RWPE1 (cell line): ENCODE measurements around the gene SLC4A8.

ENCODE experiments used
- CTCF ChIA-PET: fragments of 350-600 bp; sonication (Branson Sonifier 250); formaldehyde crosslinking; extraction: SDS; loops from one replicate; lab custom pipeline; 2021; lab: Yijun Ruan, JAX
- POLR2A ChIA-PET: fragments of 400-600 bp; formaldehyde crosslinking; extraction: SDS; loops from one replicate; lab custom pipeline; 2020; ENCODE audit warnings: antibody characterized with exemption; ENCODE audit not compliant: low non-redundant PET; lab: Yijun Ruan, JAX
- DNase-seq: peaks from one replicate; pipeline ENCODE4 v3.0.0; 2012; ENCODE audit warnings: low spot score
- H3K27ac ChIP-seq: fragments of 450-650 bp; 2 replicates; pipeline ENCODE4 v1.5.1; 2017
- TF ChIP-seq, protein P1 (sequence below): fragments of 450-650 bp; conservative IDR thresholded peaks from 2 replicates; pipeline ENCODE4 v1.5.1; 2017; ENCODE audit warnings: low read depth, mild to moderate bottlenecking

SLC4A8 gene

DNA sequence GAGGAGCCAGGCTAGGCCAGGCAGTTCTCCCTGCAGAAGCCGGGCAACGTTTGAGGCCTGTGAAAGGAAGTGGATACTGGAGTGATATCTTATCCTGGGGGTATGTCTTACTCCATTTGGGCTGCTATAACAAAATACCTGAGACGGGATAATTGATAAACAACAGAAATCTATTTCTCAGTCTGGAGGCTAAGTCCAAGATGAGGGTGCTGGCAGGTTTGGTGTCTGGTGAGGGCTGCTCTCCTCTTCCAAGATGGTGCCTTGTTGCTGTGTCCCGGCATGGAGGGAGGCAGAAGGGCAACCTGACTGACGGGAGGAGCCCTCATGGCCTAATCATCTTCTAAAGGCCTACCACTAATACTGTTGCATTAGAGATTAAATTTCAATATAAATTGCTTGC lies 17.8 kb upstream of the SLC4A8 start:
- POLR2A ChIA-PET, result no interaction called here
- H3K27ac ChIP-seq, result no peak overlapping the region
- TF ChIP-seq, protein P1, sequence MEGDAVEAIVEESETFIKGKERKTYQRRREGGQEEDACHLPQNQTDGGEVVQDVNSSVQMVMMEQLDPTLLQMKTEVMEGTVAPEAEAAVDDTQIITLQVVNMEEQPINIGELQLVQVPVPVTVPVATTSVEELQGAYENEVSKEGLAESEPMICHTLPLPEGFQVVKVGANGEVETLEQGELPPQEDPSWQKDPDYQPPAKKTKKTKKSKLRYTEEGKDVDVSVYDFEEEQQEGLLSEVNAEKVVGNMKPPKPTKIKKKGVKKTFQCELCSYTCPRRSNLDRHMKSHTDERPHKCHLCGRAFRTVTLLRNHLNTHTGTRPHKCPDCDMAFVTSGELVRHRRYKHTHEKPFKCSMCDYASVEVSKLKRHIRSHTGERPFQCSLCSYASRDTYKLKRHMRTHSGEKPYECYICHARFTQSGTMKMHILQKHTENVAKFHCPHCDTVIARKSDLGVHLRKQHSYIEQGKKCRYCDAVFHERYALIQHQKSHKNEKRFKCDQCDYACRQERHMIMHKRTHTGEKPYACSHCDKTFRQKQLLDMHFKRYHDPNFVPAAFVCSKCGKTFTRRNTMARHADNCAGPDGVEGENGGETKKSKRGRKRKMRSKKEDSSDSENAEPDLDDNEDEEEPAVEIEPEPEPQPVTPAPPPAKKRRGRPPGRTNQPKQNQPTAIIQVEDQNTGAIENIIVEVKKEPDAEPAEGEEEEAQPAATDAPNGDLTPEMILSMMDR, result no peak
- CTCF ChIA-PET, result no interaction called here
- DNase-seq, result no peak

GRCh38 chr12:51407604-51408003 lies 17.0 kb upstream of the SLC4A8 start:
- no peak overlapping the region for H3K27ac ChIP-seq
- ChIA-PET CTCF (interaction anchor here (0.6 to 1.0 kb wide), 2 partner anchors 14 to 30 kb away, joined by 3 to 4 read pairs; no protein-coding TSS in a partner anchor), POLR2A (no interaction called here)
- no peak for DNase-seq
- TF ChIP-seq, protein P1, result no peak

GRCh38 chr12:51409846-51410245 lies 14.8 kb upstream of the SLC4A8 start:
- ChIA-PET POLR2A (no interaction called here), CTCF (no interaction called here)
- no peak for DNase-seq
- H3K27ac ChIP-seq, result no peak overlapping the region
- TF ChIP-seq, protein P1, result no peak

GRCh38 chr12:51413149-51413548 lies 11.5 kb upstream of the SLC4A8 start:
- no peak for DNase-seq
- ChIA-PET POLR2A (no interaction called here), CTCF (interaction anchor here (0.5 kb wide), 1 partner anchor 386 kb away, joined by 3 read pairs; no protein-coding TSS in a partner anchor)
- TF ChIP-seq, protein P1, result no peak
- H3K27ac ChIP-seq, result no peak overlapping the region

DNA sequence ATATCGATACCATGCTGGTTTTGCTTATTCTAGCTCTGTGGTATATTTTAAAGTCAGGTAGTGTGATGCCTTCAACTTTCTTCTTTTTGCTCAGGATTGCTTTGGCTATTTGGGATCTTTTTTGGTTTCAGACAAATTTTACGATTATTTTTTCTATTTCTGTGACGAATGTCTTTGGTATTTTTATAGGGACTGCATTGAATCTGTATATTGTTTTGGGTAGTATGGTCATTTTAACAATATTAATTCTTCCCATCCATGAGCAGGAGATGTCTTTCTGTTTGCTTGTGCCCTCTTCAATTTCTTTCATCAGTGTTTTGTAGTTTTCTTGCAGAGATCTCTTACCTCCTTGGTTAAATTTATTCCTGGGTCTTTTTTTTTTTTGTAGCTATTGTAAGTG lies 10.8 kb upstream of the SLC4A8 start:
- no peak overlapping the region for H3K27ac ChIP-seq
- POLR2A ChIA-PET, result no interaction called here
- CTCF ChIA-PET, result interaction anchor here (0.6 kb wide), 1 partner anchor 26 kb away, joined by 3 read pairs; no protein-coding TSS in a partner anchor
- DNase-seq, result no peak
- TF ChIP-seq, protein P1, result no peak

- peak; percentile 53 for DNase-seq
- H3K27ac ChIP-seq, result no peak overlapping the region
- ChIA-PET CTCF (interaction anchor here (1.0 kb wide), 1 partner anchor 408 kb away, joined by 3 read pairs; no protein-coding TSS in a partner anchor), POLR2A (no interaction called here)
- TF ChIP-seq, protein P1, result no peak
These were observed 8.7 kb upstream of the SLC4A8 start for GRCh38 chr12:51415931-51416330.
